Measurements from ENCODE around the gene LARP7.
"Not testable (repeated sequence)": the region's sequence is repeated elsewhere in the genome, so short reads cannot be mapped to it uniquely, and the experiment has no call there.

The LARP7 gene

GRCh38 chr4:112636688-112637551 is at the start of gene LARP7, which contains the start of gene ZGRF1:
Gene LARP7 (plus strand): TSS chr4:112637143. CDS start chr4:112644670, 7,527 bp downstream.
Gene ZGRF1 (minus strand): TSS chr4:112636909. CDS start chr4:112633176, 3,733 bp downstream.
- peak; percentile 100 for DNase-seq

DNA sequence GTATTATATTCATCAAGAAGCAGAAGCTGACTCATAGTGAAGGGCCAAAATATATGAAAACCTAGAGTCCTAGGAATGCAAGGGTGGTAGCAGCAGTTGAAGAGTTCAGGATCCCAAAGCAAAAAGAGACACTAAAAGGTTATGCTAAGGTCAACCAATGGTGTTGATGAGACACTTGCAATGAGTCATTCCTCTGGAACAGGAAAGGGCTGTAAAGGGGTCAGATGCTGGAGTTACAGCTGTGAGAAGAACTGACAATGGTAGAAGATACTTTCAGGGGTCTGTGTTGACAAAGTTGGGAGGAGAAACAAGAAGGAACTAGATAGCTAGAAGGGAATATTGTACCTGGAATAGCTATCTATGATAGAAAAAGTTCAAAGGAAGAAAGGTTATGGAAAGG is 47.7 kb upstream of the LARP7 start:
- DNase-seq: peak; percentile 1

- DNase-seq: no peak
Observed at GRCh38 chr4:112591593-112591992, 45.4 kb upstream of the LARP7 start.

- no peak for DNase-seq
Observed at GRCh38 chr4:112592717-112593116, 44.2 kb upstream of the LARP7 start.

DNA sequence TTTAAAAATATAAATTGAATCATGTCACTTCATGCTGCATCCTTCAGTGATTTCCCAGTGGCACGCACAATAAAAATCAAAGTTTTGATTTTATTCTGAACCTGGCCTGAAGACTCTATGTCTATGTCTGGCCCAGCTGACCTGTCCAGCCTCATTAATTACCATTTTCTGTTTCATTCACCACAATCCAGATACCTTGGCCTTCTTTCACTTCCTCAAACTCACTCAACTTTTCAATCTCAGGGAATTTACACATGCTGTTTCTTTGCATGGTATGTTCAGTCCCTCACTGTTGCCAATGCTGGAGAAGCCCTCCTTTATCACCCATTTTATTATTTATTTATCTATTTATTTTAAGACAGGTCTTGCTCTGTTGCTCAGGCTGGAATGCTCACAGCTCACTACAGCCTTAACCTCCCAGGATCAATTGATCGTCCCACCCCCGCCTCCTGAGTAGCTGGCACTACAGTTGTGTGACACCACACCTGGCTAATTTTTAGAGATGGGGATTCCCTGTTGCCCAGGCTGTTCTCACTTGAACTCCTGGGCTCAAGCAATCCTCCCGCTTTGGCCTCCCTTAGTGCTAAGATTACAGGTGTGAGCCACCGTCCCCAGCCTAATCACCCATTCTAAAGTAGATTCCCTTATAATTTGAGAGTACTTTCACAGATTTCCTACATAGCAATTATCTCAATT is 43.4 kb upstream of the LARP7 start:
- no peak for DNase-seq

GRCh38 chr4:112594993-112595392 is 42.0 kb upstream of the LARP7 start:
- DNase-seq: no peak

DNA sequence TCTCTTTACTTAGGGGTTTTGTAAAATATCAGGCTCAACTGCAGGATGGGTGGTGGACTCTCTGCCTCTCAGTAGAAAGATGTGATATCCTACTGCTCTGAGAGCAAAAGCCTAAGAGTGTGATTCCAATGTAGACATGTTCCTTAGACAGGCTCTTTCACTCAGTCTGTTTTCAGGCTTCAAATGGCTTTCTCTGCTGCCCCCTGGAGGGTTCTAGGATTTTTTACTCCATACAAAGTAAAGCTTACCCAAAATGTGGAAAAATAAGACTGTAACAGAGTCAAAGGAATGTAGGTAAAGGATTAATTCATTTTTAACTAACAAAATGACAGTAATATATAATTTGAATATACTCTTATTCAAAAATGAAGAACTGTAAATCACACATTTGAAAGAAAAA is 32.4 kb upstream of the LARP7 start:
- DNase-seq: peak; percentile 42

GRCh38 chr4:112612814-112613213 is 24.1 kb upstream of the LARP7 start:
- not testable (repeated sequence) for DNase-seq

GRCh38 chr4:112616984-112617383 is 20.0 kb upstream of the LARP7 start:
- no peak for DNase-seq

GRCh38 chr4:112626228-112626627 is 10.7 kb upstream of the LARP7 start:
- no peak for DNase-seq

GRCh38 chr4:112633477-112634235 is 3.3 kb upstream of the LARP7 start:
- peak; percentile 24 for DNase-seq

DNA sequence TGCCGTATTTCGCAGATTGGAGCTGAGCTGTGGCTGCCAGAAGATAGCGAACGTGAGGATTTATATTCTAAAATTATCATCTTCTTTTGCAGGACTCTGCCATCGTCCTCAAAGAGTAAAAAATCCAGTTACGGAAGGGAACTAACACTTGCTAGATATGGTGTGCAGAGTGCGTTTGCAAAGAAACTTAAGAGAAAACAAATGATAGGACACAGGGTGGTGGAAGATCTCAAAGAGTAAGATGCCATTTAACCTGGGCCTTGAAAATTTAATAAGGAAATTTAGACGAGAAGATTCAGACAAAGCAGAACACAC is 566 bp downstream of the LARP7 start:
- DNase-seq: no peak

DNA sequence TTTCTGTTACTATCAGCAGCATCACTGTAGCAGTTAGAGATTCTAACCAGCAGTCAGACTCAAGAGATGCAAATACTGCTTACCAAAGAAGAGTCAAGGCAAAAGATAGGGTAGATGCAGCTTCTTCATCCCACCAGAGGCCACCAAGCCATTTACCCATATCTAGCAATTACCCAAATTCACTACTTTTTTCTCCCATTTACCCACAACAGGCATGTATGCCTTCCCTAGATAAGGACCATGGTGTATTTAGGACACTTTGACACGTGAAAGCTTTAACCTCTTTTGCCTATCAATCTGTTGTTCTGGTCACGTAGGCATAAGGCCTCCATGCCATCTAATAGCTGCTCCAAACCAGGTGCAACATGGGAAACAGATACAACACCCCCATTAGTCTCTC is 5.6 kb downstream of the LARP7 start:
- DNase-seq: no peak

- DNase-seq: not testable (repeated sequence)
Observed at GRCh38 chr4:112644595-112645535, 7.9 kb downstream of the LARP7 start.

- no peak for DNase-seq
Observed at GRCh38 chr4:112645541-112646329, 8.8 kb downstream of the LARP7 start.

- no peak for DNase-seq
Observed at GRCh38 chr4:112646632-112647537, 9.9 kb downstream of the LARP7 start.

GRCh38 chr4:112647785-112648184 is 10.8 kb downstream of the LARP7 start:
- DNase-seq: no peak

- no peak for DNase-seq
Observed at GRCh38 chr4:112648263-112649054, 11.5 kb downstream of the LARP7 start.

- no peak for DNase-seq
Observed at GRCh38 chr4:112649055-112649408, 12.1 kb downstream of the LARP7 start.

DNA sequence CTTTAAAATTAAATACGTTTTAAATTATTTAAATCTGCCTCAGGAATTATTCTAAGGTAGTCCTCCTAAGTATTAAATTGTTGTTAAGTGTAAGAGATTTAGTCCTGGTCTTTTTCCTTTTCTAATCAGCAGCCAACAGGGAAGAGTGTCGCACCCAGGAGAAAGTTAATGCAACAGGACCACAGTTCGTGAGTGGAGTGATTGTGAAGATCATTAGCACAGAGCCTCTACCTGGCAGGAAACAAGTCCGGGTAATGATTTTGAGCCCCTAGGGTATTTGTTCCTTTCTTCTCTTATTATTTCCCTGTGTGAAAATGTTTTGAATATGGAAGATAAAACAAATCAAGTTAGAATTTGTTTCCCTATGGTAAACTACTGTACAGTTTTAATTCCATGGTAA is 13.4 kb downstream of the LARP7 start:
- DNase-seq: no peak
